Duodenal mucosa (tissue), 2 donors: Measurements from ENCODE around the gene IQCK.

Source experiments
- H3K27ac ChIP-seq: one replicate; pipeline ENCODE4 v1.7.0; 2013; ENCODE audit warnings: low read depth, low read length
- H3K27me3 ChIP-seq, 2 donors: one replicate each; pipeline ENCODE4 v1.7.0; 2013; ENCODE audit warnings: low read length in 2 of 2, control low read depth in 1 of 2; ENCODE audit not compliant: insufficient read depth in 2 of 2, control insufficient read depth in 1 of 2
- H3K36me3 ChIP-seq, 2 donors: one replicate each; pipeline ENCODE4 v1.7.0; 2013; ENCODE audit warnings: low read length in 2 of 2, control low read depth in 1 of 2; ENCODE audit not compliant: insufficient read depth in 2 of 2, control insufficient read depth in 1 of 2
- H3K4me1 ChIP-seq, 2 donors: one replicate each; pipeline ENCODE4 v1.7.0; 2013; ENCODE audit warnings: low read length in 2 of 2, control low read depth in 1 of 2; ENCODE audit not compliant: insufficient read depth in 2 of 2, control insufficient read depth in 1 of 2
- H3K4me3 ChIP-seq, 2 donors: one replicate each; pipeline ENCODE4 v1.7.0; 2013; ENCODE audit warnings: low read length in 2 of 2, low read depth in 1 of 2
- H3K9ac ChIP-seq, 2 donors: one replicate each; pipeline ENCODE4 v1.7.0; 2013; ENCODE audit warnings: low read length in 2 of 2, low read depth in 1 of 2
- H3K9me3 ChIP-seq, 2 donors: one replicate each; pipeline ENCODE4 v1.7.0; 2013; ENCODE audit warnings: low read length in 2 of 2, control low read depth in 1 of 2; ENCODE audit not compliant: control insufficient read depth in 1 of 2

IQCK gene

GRCh38 chr16:19830902-19831560, 113.0 kb downstream of the IQCK start:
- no peak overlapping the region for H3K27ac ChIP-seq
- no peak overlapping the region for H3K9ac ChIP-seq
- no peaks in the 10 kb centered on the region for H3K36me3 ChIP-seq
- H3K9me3 ChIP-seq = no peaks in the 10 kb centered on the region
- H3K27me3 ChIP-seq = no peaks in the 10 kb centered on the region
- H3K4me1 ChIP-seq = peaks cover 8 to 11% of the 10 kb centered on the region in 2 donors
- H3K4me3 ChIP-seq = no peak overlapping the region

- Histone ChIP-seq H3K4me3 (no peak overlapping the region), H3K27me3 (no peaks in the 10 kb centered on the region), H3K27ac (no peak overlapping the region), H3K4me1 (peaks cover 8 to 11% of the 10 kb centered on the region in 2 donors), H3K9me3 (no peaks in the 10 kb centered on the region), H3K9ac (no peak overlapping the region), H3K36me3 (no peaks in the 10 kb centered on the region)
These were observed 113.6 kb downstream of the IQCK start for GRCh38 chr16:19831678-19832077.

GRCh38 chr16:19833176-19833575, 115.1 kb downstream of the IQCK start:
- no peaks in the 10 kb centered on the region for H3K9me3 ChIP-seq

GRCh38 chr16:19833581-19833980, 115.5 kb downstream of the IQCK start:
- Histone ChIP-seq H3K4me3 (no peak overlapping the region), H3K27me3 (no peaks in the 10 kb centered on the region), H3K9ac (no peak overlapping the region), H3K27ac (no peak overlapping the region), H3K4me1 (peaks cover 8 to 11% of the 10 kb centered on the region in 2 donors), H3K9me3 (no peaks in the 10 kb centered on the region), H3K36me3 (no peaks in the 10 kb centered on the region)

More at GRCh38 chr16:19833176-19833575, 115.1 kb downstream of the IQCK start:
- no peaks in the 10 kb centered on the region for H3K27me3 ChIP-seq
- no peak overlapping the region for H3K9ac ChIP-seq
- H3K27ac ChIP-seq = no peak overlapping the region
- H3K4me1 ChIP-seq = peaks cover 8 to 11% of the 10 kb centered on the region in 2 donors
- H3K4me3 ChIP-seq = no peak overlapping the region
- H3K36me3 ChIP-seq = no peaks in the 10 kb centered on the region

DNA sequence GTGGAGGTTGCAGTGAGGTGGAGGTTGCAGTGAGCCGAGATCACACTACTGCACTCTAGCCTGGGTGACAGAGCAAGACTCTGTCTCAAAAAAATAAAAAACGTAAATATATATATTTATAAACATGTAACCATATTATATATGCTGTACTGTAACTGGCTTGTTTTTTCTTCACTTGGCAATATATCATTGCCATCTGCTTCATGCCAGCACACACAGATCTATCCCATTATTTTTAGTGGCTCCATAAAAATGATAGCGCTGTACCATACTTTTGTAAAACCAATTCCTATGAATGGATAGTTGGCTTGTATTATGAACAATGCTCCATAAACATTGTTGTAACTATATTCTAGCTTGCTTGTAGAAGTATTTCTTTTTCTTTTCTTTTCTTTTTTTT, 117.1 kb downstream of the IQCK start:
- no peak overlapping the region for H3K27ac ChIP-seq
- H3K4me1 ChIP-seq = peaks cover 5% of the 10 kb centered on the region in 2 donors

DNA sequence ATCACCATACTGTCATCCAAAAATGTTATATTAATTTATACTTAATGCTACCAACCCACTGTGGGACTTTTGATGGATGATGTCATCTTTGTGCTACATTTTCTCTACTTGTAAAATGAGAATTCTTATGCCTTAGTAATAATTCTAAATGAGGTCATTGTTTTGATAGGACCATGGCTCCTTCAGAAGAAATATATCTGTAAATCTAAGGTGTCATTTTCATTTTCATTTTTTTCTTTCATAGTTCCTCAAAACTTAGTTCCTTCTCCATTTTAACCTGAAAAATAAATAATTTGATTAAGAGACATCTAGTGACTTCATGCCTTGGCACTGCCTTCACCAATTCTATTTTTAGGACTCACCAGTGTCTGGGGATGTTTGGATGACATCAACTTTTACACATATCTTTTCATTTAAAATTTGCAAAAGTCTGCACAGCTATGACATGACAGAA, 117.9 kb downstream of the IQCK start:
- Histone ChIP-seq H3K27me3 (no peaks in the 10 kb centered on the region), H3K4me1 (no peaks in the 10 kb centered on the region), H3K27ac (no peak overlapping the region), H3K4me3 (no peak overlapping the region), H3K9me3 (no peaks in the 10 kb centered on the region), H3K9ac (no peak overlapping the region), H3K36me3 (no peaks in the 10 kb centered on the region)

More for the DNA sequence above, 117.1 kb downstream of the IQCK start:
- H3K9ac ChIP-seq = no peak overlapping the region
- H3K9me3 ChIP-seq = no peaks in the 10 kb centered on the region
- no peak overlapping the region for H3K4me3 ChIP-seq
- no peaks in the 10 kb centered on the region for H3K36me3 ChIP-seq
- H3K27me3 ChIP-seq = no peaks in the 10 kb centered on the region

DNA sequence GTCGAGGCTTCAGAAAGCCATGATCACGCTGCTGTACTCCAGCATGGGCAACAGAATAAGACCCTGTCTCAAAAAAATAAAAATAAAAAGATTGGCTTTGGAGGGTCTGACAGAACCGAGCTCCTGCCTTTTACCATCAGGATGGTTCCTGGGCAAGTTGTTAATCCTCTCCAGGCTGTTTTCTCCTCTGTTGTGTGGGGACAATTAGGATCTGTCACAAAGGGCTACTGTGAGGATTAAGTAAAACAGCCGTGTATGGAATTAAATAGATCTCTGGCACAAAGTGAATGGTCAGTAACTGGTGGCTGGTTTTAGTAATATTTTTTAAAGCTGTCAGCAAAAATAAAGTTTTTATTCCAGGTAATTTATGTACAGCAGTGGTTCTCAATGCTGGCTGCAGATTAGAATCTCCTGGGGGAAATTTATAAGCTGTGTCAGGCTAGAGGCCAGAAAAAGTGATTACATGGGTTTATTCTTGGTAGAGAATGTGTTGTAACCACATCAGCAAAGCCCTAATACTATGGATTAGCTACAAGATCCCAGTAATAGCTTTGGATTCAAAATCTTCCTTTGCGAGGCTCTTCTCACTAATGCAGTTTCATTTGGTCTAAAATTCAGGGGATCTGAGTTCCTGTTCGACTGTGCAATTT, 119.4 kb downstream of the IQCK start:
- no peak overlapping the region for H3K27ac ChIP-seq

GRCh38 chr16:19837984-19838707, 120.1 kb downstream of the IQCK start:
- no peak overlapping the region for H3K4me3 ChIP-seq
- H3K27ac ChIP-seq = no peak overlapping the region
- no peaks in the 10 kb centered on the region for H3K4me1 ChIP-seq
- H3K36me3 ChIP-seq = no peaks in the 10 kb centered on the region
- no peaks in the 10 kb centered on the region for H3K9me3 ChIP-seq
- no peak overlapping the region for H3K9ac ChIP-seq
- H3K27me3 ChIP-seq = no peaks in the 10 kb centered on the region

More for the DNA sequence above, 119.4 kb downstream of the IQCK start:
- Histone ChIP-seq H3K27me3 (no peaks in the 10 kb centered on the region), H3K9ac (no peak overlapping the region), H3K9me3 (no peaks in the 10 kb centered on the region), H3K4me3 (no peak overlapping the region), H3K36me3 (no peaks in the 10 kb centered on the region), H3K4me1 (no peaks in the 10 kb centered on the region)

DNA sequence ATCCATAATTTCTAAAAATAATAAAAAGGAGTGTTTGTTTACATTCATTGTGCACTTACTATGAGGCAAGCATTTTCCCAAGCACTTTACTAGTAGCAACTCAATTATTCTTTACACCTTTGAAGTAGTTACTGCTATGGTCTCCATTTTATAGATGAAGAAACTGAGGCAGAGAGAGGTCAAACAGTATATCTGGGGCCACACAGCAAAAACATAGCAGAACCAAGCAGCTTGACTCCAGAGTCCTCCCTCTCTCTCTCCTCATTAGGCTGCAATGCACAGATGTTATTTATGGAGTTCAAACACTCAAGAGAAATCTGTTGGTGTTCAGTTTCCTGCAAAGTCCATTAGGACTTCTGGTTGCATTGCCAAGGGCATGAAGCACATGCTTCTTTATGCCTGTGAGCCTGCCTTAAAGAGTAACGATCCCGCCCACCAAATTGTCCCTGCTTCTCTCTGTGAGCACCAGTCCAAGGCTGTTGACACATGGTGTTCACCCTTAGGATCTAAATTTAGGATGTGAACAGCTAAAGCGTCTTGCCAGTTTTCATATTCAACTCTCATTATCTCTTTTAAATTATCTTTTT, 122.5 kb downstream of the IQCK start:
- Histone ChIP-seq H3K36me3 (no peaks in the 10 kb centered on the region), H3K9ac (no peak overlapping the region), H3K4me1 (no peaks in the 10 kb centered on the region), H3K27me3 (no peaks in the 10 kb centered on the region), H3K9me3 (no peaks in the 10 kb centered on the region), H3K27ac (no peak overlapping the region), H3K4me3 (no peak overlapping the region)

- Histone ChIP-seq H3K4me1 (no peaks in the 10 kb centered on the region), H3K27ac (no peak overlapping the region), H3K9ac (no peak overlapping the region), H3K36me3 (no peaks in the 10 kb centered on the region), H3K4me3 (no peak overlapping the region), H3K27me3 (no peaks in the 10 kb centered on the region), H3K9me3 (no peaks in the 10 kb centered on the region)
These were observed 123.1 kb downstream of the IQCK start for GRCh38 chr16:19841184-19841583.
